SU-DHL-6 (cell line): Measurements from ENCODE around the gene GSTO1.

Experiments used
- H2AFZ ChIP-seq: fragments of 200-600 bp; sonication (generic); 2 replicates; pipeline ENCODE4 v1.6.1; 2014; ENCODE audit warnings: low read depth, mild to moderate bottlenecking, moderate library complexity, mixed read lengths, antibody characterized with exemption, low read length; ENCODE audit not compliant: severe bottlenecking
- H3F3A ChIP-seq: fragments of 200-600 bp; shearing (Covaris generic); 2 replicates; pipeline ENCODE4 v1.6.0; 2016; ENCODE audit warnings: antibody characterized with exemption, mild to moderate bottlenecking; ENCODE audit not compliant: insufficient read depth
- H3K27ac ChIP-seq: fragments of 200-600 bp; sonication (generic); 2 replicates; pipeline ENCODE4 v1.5.1; 2016; ENCODE audit warnings: low read depth, mild to moderate bottlenecking, low read length, moderate library complexity, mixed read lengths
- H3K27me3 ChIP-seq: fragments of 200-600 bp; sonication (generic), shearing (Covaris generic); 2 replicates; pipeline ENCODE4 v1.6.0; 2014; ENCODE audit warnings: mild to moderate bottlenecking, low read length
- H3K36me3 ChIP-seq: fragments of 200-600 bp; sonication (generic); 2 replicates; pipeline ENCODE4 v1.6.1; 2014; ENCODE audit warnings: mild to moderate bottlenecking, low read length, mixed read lengths
- H3K4me2 ChIP-seq: fragments of 300-600, 200-600 bp; shearing (Covaris generic), sonication (generic); 2 replicates; pipeline ENCODE4 v1.6.0; 2014; ENCODE audit warnings: low read length, low read depth, mild to moderate bottlenecking; ENCODE audit not compliant: poor library complexity, severe bottlenecking
- H3K4me3 ChIP-seq: fragments of 200-600 bp; sonication (generic); 2 replicates; pipeline ENCODE4 v1.5.1; 2014; ENCODE audit warnings: antibody characterized with exemption, low read length, mild to moderate bottlenecking, mixed read lengths; ENCODE audit not compliant: insufficient read depth, poor library complexity, severe bottlenecking
- H3K79me2 ChIP-seq: fragments of 200-600 bp; sonication (generic); 2 replicates; pipeline ENCODE4 v1.6.1; 2014; ENCODE audit warnings: mild to moderate bottlenecking, low read length, moderate library complexity; ENCODE audit not compliant: insufficient read depth
- H3K9ac ChIP-seq: fragments of 200-600 bp; sonication (generic); 2 replicates; pipeline ENCODE4 v1.7.0; 2014; ENCODE audit warnings: mild to moderate bottlenecking, low read length
- H3K9me2 ChIP-seq: fragments of 200-600 bp; sonication (generic); replicated peaks from 2 replicates; pipeline ENCODE4 v1.6.1; 2014; ENCODE audit warnings: low read length; ENCODE audit not compliant: insufficient read depth
- H3K9me3 ChIP-seq: fragments of 200-600 bp; sonication (generic); 2 replicates; pipeline ENCODE4 v1.6.1; 2014; ENCODE audit warnings: low read length, mixed read lengths; ENCODE audit not compliant: insufficient read depth
- H4K20me1 ChIP-seq: fragments of 200-600 bp; sonication (generic); 2 replicates; pipeline ENCODE4 v1.6.1; 2014; ENCODE audit warnings: low read depth, mild to moderate bottlenecking, antibody characterized with exemption, low read length, moderate library complexity, mixed read lengths
- EZH2phosphoT487 ChIP-seq: fragments of 200-600 bp; sonication (generic), shearing (Covaris generic); conservative IDR thresholded peaks from 2 replicates; pipeline ENCODE4 v1.6.1; 2018; ENCODE audit warnings: mild to moderate bottlenecking, antibody characterized with exemption, low read length, moderate library complexity, mixed read lengths
- TF ChIP-seq, protein P1 (sequence below): fragments of 200-600 bp; sonication (generic); IDR thresholded peaks from one replicate; pipeline ENCODE4 v1.5.1; 2017; ENCODE audit warnings: antibody characterized with exemption, mild to moderate bottlenecking, low read length, moderate library complexity; ENCODE audit not compliant: insufficient read depth, poor library complexity, severe bottlenecking

The GSTO1 gene

DNA sequence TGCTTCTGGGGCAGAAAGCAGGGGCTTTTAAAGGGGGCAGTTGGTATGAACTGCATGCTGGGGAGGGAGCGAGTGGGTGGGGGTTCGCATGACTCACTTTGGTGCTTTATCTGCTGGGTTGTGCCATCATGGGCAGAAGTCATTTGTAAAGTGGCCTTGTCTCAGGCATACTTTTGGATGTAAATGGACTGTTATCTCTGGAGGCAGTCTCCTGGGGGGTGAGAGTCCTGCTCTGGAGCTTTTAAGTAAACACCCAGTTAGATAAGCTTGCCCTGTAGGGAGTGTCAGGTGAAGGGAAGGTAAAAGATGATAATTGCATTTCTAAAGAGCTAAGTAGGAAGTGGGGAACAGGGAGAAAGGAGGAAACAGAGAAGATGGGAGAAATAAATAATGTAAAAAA lies 1.6 kb upstream of the GSTO1 start:
- H3K27me3 ChIP-seq = no peaks in the 10 kb centered on the region
- no peaks in the 10 kb centered on the region for H3K9me2 ChIP-seq
- H3K4me3 ChIP-seq = no peak overlapping the region
- H3K79me2 ChIP-seq = peaks cover 5% of the 10 kb centered on the region; the same call in 1 of the 2 replicates
- no peaks in the 10 kb centered on the region for H3K9me3 ChIP-seq
- TF ChIP-seq, protein P1, sequence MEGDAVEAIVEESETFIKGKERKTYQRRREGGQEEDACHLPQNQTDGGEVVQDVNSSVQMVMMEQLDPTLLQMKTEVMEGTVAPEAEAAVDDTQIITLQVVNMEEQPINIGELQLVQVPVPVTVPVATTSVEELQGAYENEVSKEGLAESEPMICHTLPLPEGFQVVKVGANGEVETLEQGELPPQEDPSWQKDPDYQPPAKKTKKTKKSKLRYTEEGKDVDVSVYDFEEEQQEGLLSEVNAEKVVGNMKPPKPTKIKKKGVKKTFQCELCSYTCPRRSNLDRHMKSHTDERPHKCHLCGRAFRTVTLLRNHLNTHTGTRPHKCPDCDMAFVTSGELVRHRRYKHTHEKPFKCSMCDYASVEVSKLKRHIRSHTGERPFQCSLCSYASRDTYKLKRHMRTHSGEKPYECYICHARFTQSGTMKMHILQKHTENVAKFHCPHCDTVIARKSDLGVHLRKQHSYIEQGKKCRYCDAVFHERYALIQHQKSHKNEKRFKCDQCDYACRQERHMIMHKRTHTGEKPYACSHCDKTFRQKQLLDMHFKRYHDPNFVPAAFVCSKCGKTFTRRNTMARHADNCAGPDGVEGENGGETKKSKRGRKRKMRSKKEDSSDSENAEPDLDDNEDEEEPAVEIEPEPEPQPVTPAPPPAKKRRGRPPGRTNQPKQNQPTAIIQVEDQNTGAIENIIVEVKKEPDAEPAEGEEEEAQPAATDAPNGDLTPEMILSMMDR = no peak
- no peak for TF ChIP-seq EZH2phosphoT487
- no peak overlapping the region for H3K9ac ChIP-seq
- no peaks in the 10 kb centered on the region for H3F3A ChIP-seq
- 0 out of 2 replicates have a peak, but pooled peaks cover 8% of the 10 kb centered on the region for H4K20me1 ChIP-seq
- no peak overlapping the region for H3K4me2 ChIP-seq
- no peak overlapping the region for H3K27ac ChIP-seq
- H2AFZ ChIP-seq = no peak overlapping the region
- H3K36me3 ChIP-seq = no peaks in the 10 kb centered on the region

DNA sequence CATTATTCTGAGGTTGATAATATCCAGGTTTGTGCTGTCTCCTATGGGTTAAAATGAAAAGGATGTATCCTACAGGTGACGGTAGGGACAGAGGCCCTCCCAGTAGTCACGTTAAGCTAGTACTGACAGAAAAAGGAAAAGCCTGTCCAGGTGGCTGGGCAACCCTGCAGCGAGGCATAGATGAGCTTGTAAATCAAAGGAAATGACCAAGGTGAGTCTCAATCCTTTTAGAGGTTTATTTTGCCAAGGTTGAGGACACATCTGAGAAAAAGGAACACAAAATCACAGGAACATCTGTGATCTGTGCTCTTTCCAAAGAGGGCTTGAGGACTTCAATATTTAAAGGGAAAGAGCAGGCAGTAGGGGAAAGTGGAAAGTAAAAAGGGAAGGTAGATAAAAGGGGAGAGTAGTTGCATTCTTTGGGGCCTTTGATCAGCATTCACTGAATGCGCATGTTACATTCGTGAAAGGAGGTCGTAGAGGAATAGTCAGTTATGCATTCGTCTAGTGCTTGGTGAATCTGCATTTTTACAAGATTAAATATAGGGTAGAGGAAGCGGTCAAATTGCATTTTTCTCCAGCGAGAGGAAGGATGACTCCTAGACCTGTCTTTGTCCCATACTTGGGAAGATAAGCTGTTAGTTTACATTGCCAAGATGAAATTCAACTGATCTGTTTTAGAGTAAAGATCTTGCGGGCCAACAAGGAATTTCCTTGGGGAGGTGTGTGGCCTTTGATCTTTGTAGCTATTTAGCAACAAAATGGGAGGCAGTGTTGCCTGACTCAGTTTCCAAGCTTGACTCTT lies 884 bp upstream of the GSTO1 start:
- Histone ChIP-seq H3K27ac (no peak overlapping the region), H2AFZ (no peak overlapping the region), H3K9me2 (no peaks in the 10 kb centered on the region), H3F3A (no peaks in the 10 kb centered on the region), H3K4me3 (no peak overlapping the region), H4K20me1 (peaks cover 13% of the 10 kb centered on the region; the same call in 1 of the 2 replicates), H3K27me3 (no peaks in the 10 kb centered on the region), H3K4me2 (no peak overlapping the region), H3K9me3 (no peaks in the 10 kb centered on the region), H3K79me2 (peaks cover 9% of the 10 kb centered on the region; the same call in 1 of the 2 replicates), H3K36me3 (no peaks in the 10 kb centered on the region), H3K9ac (no peak overlapping the region)
- no peak for TF ChIP-seq EZH2phosphoT487
- TF ChIP-seq, protein P1 = no peak

DNA sequence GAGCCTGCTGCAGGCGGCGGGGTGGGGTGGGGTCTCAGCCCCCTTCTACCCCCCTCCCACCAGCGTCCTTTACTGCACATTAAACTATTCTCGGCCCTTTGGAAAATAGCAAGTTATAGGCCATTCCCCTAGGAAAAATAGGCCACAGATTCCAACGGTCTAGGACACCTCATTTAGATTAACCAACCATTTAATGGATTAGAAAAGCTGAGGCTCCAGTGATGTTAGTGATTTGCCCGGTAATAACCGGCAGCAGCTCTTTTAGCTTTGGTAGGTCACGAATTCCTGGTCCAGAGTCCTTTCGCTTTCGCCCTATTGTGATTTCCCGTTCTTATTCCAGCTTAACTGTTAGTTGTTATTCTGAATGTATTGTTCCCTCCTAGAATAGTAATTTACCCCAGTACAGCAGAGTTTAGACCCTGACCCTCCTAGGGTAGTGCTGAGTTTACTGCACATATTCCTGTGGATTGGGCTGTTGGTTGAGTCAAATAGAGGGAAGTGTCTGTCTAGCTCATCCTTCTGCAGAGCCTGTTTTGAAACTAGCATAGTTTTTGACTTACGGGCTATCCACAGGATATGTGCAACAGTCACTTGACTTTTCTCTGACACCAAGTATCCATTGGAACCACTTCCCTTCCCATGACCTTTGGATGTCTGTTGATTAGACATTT lies 754 bp downstream of the GSTO1 start:
- no peak overlapping the region for H3K4me3 ChIP-seq
- peak overlapping the region; percentile 37 for H3K9ac ChIP-seq
- peak overlapping the region; percentile 22 for H3K4me2 ChIP-seq
- H3K79me2 ChIP-seq = peaks cover 20% of the 10 kb centered on the region; the same call in 1 of the 2 replicates
- peaks cover 16% of the 10 kb centered on the region; the same call in 1 of the 2 replicates for H4K20me1 ChIP-seq
- no peaks in the 10 kb centered on the region for H3F3A ChIP-seq
- H3K9me2 ChIP-seq = no peaks in the 10 kb centered on the region
- TF ChIP-seq EZH2phosphoT487 = no peak
- TF ChIP-seq, protein P1 = no peak
- H3K36me3 ChIP-seq = no peaks in the 10 kb centered on the region
- H3K27me3 ChIP-seq = no peaks in the 10 kb centered on the region
- no peak overlapping the region for H3K27ac ChIP-seq
- H2AFZ ChIP-seq = no peak overlapping the region
- H3K9me3 ChIP-seq = no peaks in the 10 kb centered on the region
